HG03196 (cell line): ENCODE data around the gene TOM1L2.
"Not testable (repeated sequence)": the region's sequence is repeated elsewhere in the genome, so short reads cannot be mapped to it uniquely, and the experiment has no call there.

Experiments
- ATAC-seq: cut with Tn5 transposase; IDR thresholded peaks from one replicate; pipeline ENCODE4 v1.9.1; 2021; ENCODE audit not compliant: unreplicated experiment

The TOM1L2 gene

DNA sequence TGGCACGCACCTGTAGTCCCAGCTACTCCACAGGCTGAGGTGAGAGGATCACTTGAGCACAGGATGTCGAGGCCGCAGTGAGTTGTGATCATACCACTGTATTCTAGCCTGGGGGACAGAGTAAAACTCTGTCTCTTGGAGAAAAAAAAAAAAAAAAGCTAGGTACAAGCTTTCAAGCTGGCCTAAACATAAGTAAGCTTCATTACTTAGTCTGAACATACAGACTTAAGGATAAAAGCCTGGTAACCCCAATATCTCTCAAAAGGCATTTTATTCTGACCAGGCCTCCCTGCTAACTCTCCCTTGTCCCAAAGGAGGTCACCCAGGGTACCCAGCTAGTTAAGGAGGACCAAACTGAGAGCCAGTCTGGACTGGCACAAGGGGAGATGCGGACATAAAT lies 46.2 kb downstream of the TOM1L2 start:
- no peak for ATAC-seq

DNA sequence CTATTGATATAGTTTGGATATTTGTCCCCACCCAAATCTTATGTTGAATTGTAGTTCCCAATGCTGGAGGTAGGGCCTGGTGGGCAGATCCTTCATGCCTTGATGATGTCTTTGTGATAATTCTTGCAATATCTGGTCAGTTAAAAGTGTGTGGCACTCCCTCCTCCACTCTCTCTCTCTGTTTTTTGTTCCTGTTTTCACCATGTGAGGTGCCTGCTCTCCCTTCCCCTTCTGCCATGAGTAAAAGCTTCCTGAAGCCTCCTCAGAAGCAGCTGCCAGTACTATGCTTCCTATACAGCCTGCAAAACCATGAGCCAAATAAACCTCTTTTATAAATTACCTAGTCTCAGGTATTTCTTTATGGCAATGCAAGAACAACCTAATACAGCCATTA lies 47.3 kb downstream of the TOM1L2 start:
- ATAC-seq = no peak

DNA sequence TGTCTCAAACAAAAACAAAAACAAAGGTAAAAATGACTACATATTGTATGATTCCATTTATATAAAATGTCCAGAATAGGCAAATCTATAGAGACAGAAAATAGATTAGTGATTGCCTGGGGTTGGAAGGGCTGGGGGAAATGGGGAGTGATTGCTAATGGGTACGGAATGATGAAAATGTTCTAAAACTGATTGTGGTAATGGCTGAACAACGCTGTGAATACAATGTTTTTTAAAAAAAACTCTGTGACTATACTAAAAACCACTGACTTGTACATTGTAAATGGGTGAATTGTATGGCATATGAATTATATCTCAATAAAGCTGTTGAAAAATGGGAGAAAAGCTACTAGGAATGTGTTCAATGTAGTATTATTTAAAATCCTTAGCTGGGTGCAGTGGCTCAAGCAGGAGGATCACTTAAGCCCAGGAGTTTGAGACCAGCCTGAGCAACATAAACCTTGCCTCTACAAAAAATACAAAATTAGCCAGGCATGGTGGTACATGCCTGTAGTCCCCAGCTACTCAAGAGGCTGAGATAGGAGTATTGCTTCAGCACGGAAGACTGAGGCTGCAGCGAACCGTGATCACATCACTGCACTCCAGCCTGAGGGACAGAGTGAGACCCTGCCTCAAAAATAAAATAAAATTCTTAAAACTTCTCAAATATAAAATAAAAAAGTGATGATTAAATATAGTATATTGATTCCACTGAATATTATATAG lies 47.9 kb downstream of the TOM1L2 start:
- no peak for ATAC-seq

DNA sequence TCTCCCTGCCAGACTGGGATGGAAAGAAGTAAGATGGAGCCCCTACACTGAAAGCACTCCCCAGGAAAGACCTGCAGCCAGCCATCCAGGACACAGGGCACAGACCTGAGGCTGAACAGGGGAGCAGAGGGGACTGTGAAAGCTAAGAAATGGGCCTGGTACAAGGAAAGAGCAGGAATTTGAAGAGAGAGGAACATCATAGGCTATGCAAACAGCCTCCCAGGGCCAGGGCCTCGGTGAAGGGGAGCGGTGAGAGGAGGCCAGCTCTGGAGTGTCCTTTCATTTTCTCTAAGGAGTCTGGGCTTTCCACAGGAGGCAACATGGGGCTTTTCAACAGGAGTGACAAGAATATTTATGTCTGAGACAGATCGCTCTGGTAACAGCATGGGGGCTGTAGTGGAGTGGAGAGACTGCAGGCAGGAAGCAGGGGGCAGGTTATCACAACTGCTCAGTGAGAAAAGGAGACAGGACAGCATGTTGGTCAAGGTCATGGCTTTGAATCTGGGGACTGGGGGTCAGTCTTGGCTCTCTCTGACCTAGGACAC lies 50.1 kb downstream of the TOM1L2 start:
- no peak for ATAC-seq

DNA sequence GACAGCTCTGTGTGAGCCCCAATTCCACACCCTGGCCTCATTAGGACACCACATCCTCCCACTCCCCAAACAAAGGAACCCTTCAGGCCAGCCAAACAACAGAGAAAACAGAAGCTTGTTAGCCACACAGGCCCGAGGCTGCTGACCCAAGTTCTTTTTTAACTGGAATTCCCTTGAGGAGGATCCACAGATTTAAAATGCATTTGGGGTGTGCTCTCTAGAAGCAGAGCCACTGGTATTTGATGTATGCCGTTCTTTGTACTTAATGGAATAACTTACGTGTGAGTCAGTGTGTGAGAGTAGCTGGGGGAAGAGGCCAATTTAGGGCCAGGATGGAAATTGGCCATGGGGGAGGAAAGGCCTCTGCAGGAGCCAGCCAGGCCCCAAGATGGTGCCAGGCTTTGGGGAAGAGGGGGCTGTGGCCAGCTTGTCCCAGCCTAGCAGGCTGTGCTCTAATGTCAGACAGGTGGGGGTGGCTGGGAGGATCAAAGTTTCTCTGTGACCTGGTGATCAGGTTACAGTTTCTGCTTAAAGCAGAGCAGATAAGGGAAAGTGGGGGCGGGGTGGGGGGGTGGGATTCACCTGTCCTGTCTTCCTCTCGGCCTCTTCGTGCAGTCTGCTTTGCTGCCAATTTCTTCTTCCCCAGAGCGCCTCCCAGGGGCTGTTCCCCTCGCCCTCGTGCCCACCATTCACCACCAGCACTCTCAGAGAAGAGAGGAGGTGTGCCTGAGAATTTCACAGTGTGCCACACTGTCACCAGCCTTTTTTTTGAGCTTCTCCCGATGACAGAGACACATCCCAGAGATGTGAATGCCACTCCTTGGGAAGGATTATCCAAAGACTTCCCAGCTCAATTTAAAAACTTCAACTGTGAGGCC lies 50.8 kb downstream of the TOM1L2 start:
- ATAC-seq = no peak

DNA sequence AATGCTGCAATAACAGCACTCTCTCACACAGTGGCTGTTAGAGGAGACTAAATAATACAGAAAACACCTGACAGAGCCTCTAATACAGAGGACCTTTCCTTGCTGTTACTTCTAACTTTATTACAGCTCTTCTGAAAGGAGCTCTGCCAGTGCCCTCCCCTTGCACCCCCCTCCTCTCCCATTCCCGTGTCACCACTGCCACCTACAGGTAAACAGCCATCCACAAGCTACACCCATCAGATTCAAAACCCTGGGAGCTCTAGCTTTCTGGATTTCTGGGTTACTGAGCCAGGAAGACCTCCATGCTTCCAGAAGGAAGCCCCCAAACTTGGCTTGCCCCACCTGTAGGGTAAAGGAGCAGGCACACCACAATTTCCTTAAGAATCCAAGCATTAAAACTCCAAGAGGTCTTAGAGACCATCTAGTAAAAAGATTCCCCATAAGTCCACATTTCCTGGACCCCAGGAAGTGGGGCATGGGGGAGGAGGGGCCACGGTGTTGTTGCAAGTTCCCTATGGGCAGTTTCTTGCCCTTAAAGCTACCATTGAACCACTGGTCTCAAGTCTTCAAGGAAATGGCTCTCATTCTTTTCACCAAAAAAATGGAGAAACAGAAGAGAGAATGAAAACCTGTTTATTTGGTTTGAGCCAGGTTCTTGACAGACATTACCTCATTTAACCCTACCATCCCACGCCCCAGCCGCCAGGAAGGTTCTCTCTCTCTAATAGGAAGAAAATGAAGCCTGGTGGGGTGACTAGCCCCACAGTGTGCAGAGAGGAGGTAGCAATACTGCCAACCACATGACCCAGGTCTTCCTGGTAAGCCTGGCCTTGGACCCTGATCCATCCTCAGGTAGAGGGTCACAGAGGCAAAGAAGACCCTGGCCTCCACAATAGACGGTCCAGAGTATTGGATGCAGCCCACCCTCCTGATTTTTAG lies 52.8 kb downstream of the TOM1L2 start:
- ATAC-seq = peak; percentile 56

DNA sequence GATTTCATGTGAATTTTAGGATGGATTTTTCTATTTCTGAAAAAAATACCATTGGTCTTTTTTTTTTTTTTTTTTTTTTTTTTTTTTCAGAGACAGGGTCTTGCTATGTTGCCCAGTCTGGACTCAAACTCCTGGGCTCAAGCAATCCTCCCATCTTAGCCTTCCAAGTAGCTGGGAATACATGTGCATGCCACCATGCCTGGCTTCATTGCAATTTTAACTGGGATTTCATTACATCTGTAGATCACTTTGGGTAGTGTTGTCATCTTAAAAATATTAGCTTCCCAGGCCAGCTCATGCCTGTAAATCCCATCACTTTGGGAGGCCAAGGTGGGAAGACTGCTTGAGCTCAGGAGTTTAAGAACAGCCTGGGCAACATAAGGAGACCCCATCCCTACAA lies 54.8 kb downstream of the TOM1L2 start:
- no peak for ATAC-seq

DNA sequence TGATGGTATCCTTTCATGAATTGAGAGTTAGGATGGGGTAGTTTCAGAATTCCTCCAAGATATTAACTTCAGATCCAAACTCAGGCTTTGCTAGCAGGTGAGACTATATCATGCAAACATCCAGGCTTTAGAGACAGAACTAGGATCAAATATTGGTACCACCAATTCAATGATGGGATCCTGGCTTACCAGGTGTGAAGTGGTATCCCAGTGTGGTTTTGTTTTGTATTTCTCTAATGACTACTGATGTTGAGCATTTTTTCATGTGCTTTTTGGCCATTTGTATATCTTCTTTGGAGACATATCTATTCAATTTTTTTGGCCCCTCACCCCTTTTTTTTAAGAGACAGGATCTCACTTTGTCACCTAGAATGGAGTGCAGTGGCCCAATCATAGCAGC lies 57.0 kb downstream of the TOM1L2 start:
- no peak for ATAC-seq

DNA sequence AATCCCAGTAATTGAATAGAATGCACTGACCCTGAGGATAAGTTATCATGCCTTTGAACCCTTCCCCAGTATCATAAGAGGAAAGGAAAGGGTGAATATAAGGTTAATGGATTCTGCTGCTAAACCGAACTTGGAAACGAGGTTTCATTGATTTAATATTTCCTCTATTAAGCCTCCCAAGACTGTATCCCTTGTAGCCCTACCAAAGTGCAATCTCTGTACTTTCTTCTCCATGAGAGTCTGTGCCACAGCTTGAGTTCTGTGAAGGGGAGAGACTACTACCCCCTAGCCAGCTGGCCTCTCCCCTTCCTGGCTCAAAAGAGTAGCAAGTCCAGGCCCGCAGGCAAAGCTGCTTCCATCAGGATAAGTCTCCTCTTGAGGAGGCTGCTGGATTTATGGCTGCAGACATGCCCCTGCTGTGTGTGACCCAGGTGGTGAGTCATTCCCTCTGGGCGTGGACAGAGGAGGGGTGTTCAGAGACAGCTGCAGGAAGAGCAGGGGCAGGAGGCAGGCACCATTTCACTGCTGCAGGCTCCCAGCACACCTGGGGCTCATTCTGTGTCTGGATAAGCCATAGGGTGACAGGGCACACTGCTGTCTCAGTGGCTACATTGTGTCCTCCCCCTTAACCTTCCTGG lies 58.4 kb downstream of the TOM1L2 start:
- ATAC-seq = no peak

DNA sequence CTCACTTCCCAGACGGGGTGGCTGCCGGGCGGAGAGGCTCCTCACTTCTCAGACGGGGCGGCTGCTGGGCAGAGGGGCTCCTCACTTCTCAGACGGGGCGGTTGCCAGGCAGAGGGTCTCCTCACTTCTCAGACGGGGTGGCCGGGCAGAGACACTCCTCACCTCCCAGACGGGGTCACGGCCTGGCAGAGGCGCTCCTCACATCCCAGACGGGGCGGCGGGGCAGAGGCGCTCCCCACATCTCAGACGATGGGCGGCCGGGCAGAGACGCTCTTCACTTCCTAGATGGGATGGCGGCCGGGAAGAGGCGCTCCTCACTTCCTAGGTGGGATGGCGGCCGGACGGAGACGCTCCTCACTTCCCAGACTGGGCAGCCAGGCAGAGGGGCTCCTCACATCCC lies 59.9 kb downstream of the TOM1L2 start:
- not testable (repeated sequence) for ATAC-seq

DNA sequence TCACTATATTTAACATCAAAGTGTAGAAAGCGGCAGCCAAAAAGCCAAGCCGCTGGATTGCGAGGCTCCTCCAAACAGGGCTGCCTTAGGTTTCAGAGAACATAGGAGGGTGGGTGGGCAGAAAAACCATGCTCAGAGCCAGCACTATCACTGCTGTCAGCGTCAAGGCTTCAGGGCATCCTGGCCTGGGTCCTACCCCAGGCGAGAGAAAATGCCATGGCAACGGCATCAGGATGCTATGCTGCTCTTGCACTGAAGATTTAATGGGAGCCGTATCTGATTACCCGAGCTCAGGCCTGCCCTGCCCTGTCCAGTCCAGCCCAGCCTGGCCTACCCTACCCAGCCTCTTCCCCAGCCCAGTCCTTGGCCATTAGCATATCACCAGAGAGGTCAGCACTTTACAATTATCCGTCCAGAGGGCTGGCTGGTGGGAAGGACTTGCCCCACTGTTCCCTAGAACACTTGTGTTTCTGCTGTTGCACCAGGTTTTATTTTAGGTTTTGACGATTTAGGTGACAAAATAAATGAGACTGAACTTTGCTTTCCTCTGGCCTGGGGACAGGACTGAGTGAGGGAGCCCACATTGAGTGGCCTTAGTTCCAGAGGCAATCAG lies 61.1 kb downstream of the TOM1L2 start:
- no peak for ATAC-seq

DNA sequence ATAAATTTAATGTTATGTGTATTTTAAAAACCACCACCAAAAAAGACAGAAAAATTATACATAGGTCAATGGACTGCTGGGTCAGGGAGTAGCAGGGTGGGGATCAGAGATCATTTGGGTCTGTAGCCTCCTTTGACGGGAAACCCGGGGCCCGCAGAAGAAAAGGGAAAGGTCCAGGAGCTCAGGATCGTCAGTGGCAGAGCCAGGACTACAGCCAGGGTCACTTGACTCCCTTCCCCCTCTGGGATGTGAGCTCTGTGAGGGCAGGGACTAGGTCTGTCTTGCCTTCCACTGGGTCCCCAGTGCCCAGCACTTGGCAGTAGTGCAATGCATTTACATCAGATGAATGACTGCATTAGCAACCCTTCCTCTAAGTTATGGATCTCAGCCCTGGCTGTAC lies 62.1 kb downstream of the TOM1L2 start:
- no peak for ATAC-seq

DNA sequence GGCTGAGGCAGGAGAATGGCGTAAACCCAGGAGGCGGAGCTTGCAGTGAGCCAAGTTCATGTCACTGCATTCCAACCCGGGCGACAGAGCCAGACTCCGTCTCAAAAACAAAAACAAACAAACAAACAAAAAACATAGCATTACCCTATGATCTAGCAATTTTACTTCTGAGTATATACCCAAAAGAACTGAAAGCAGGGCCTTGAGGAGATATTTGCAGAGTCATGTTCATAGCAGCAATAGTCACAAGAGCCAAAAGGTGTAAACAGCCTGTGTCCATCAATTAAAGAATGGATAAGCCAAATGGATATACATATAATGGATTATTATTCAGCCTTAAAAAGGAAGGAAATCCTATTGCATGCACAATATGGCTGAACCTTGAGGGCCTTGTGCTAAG lies 63.1 kb downstream of the TOM1L2 start:
- no peak for ATAC-seq

DNA sequence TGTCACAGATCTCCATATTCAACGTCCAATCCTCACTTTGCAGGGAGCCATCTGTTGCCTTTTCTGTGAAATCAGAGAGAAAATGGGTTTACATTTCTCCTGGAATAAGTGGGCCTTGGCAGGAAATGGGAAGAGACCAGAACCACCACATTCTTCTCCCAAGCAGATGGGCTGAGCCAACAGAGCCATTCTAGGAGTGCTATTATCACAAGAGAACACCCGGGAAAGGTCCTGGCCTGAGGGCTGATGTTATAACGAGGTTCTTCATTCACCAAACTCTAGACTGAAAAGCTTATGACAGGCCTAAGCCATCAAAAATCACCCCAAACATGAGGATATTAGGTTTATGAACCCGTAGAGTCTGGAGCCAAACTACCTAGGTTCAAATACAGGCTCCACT lies 64.7 kb downstream of the TOM1L2 start:
- ATAC-seq = no peak

DNA sequence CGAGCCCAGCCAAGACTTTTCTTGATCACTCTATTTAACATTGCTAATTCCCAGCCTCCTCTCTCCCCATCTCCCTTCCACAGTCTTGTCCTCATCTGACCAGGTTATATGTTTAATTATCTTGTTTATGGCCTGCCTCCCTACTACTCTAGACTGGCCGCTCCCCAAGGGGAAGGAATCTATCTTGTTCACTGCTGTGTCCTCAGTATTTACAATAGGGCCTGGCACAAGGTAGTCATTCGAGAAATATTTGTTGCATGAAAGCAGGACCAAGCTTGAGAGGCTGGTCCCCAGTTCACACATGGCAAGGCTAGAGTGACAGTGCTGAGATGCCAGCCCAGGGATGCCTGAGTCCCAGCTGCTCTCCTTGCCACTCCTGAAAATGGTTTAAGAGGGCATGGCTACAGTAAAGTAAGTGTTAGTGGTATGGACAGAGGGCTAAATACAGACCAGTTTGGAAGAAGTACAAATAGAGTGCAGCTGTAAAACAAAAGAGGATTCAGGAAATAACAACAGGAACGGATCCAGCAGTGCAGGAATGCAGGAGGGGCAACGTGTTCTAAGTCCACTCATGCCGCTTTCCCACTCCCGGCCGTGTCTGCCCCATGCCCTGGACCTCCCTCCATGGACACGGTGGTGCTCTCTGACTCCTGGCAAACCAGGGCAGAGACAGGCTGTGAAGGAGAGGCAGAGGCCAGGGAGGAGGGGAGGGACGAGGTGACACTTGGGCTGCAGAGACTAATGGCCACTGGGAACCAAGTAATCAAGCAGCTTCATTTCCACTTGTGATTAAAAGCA lies 65.6 kb downstream of the TOM1L2 start:
- no peak for ATAC-seq

DNA sequence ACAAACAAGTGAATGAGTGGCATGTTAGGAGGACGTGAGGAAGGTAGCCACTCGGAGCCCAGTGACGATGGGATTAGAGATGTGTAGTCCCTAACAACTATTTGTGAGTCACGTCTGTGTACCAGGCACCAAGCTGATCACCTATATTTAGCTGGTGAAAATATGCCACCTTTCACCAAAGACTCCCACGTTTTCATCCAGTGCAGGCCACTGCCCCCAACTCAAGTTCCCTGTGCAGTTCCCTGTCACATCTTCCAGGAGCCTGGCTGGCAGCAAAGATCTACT lies 67.2 kb downstream of the TOM1L2 start:
- ATAC-seq = no peak

DNA sequence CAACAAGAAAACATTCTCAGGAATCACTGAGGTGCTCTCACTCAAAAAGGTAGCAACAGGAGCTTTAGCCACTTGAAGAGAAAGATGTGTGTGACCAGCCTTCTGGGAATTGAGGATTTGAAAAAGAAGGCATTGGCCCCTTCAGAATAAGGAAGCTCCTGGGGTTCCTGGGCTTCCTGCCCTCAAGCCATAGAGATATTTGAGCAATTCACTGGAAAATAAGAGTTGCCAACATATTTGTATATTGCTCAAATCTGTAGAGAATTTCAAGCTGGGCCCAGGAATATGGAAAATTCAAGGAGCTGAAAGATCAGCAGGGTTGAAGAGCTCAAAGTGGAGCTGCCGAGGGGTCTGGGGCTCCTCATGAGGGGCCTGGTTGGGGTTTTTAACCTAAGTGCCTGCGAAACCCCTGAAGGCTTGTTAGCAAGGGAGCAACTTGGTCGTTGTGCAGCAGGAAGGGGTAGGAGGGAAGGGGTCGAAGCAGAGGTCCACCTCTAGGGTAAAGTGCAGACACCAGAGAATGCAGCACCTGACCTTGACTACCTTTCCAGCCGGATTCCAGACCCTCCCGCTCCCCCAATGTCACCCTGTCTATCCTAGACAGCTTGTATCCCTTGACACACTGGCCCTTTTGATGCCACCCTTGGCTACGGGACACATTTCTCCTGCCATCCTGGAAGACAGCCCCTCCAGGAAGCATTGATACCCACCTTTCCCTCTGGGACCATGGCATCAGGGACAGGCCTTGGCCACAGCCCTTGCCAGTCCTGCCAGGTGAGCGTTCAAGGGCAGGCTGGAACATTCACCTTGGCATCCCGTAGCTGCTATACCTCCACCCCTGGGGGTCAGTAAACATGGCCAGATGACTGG lies 67.8 kb downstream of the TOM1L2 start:
- no peak for ATAC-seq

DNA sequence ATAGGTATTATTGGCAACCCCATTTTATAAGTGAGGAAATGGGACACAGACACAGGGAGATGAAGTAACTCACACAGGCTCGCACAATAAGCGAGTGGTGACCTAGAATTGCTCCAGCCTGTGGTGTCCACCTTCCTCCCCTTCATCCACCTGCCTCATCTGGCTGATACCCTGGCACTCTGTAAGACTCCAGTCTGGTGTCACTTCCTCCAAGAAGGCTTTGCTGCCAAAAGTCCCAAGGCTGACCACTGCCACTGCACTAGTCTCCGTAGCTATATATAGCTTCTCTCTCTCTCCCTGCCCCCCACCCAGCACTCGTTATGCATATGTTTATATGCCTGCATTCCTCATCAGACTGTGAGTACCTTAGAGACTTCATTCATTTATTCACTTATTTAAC lies 69.3 kb downstream of the TOM1L2 start:
- ATAC-seq = no peak

DNA sequence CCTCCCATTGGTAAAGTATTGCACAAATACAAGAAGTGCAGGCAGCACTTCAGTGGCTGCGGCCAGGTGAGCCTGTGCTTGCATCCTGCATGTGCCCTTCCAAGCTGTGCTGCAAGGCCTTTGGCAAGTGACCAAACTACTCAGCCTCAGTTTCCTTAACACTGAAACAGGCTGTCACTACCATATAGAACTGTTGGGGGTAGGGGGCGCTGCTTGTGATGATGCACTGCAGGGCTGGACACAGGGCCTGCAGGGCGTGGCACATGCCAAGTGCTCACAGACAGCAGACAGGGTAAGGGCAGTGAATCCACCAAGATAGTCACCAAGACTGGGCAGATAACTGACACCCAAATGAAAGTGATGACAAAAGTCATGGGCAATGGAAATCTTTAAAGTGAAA lies 69.8 kb downstream of the TOM1L2 start:
- no peak for ATAC-seq
